ENCODE results near the gene LUZP1. TPM values are rescaled to one million over a fixed set of nuclear protein-coding genes. Genes with fewer than 3 reads are reported as not detected.

The LUZP1 gene
- total and polyA plus RNA-seq, 2 experiments from 2014 or later: 45.7 to 152 TPM

DNA sequence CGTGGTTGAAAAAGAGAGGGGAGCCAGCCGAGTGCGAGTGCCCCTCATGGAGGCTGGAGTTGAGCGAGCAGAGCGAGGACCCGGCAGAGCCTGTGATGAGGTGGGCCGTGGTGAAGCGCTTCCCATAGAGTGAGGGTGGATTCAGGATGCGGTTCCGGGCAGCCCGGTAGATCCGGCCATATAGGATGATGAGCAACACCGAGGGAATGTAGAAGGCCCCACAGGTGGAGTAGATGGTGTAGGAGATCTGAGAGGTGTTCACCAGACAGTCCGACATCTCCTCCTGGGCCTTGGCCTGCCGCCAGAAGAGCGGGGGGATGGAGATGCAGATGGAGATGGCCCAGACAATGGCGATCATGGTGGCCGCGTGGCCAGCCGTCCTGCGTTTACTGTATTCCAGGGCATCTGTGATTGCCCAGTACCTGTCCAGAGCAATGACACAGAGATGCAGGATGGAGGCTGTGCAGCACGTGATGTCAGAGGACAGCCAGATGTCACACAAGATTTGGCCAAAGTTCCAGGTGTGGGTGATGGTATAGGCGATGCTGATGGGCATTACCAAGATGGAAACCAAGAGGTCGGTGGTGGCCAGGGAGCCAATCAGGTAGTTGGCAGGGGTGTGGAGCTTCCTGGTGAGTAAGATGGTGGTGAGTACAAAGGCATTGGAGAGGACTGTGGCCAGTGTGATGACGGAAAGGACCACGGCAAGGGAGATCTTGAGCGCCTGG lies 24.9 kb upstream of the LUZP1 start (continued):
- TF ChIP-seq, protein P1, sequence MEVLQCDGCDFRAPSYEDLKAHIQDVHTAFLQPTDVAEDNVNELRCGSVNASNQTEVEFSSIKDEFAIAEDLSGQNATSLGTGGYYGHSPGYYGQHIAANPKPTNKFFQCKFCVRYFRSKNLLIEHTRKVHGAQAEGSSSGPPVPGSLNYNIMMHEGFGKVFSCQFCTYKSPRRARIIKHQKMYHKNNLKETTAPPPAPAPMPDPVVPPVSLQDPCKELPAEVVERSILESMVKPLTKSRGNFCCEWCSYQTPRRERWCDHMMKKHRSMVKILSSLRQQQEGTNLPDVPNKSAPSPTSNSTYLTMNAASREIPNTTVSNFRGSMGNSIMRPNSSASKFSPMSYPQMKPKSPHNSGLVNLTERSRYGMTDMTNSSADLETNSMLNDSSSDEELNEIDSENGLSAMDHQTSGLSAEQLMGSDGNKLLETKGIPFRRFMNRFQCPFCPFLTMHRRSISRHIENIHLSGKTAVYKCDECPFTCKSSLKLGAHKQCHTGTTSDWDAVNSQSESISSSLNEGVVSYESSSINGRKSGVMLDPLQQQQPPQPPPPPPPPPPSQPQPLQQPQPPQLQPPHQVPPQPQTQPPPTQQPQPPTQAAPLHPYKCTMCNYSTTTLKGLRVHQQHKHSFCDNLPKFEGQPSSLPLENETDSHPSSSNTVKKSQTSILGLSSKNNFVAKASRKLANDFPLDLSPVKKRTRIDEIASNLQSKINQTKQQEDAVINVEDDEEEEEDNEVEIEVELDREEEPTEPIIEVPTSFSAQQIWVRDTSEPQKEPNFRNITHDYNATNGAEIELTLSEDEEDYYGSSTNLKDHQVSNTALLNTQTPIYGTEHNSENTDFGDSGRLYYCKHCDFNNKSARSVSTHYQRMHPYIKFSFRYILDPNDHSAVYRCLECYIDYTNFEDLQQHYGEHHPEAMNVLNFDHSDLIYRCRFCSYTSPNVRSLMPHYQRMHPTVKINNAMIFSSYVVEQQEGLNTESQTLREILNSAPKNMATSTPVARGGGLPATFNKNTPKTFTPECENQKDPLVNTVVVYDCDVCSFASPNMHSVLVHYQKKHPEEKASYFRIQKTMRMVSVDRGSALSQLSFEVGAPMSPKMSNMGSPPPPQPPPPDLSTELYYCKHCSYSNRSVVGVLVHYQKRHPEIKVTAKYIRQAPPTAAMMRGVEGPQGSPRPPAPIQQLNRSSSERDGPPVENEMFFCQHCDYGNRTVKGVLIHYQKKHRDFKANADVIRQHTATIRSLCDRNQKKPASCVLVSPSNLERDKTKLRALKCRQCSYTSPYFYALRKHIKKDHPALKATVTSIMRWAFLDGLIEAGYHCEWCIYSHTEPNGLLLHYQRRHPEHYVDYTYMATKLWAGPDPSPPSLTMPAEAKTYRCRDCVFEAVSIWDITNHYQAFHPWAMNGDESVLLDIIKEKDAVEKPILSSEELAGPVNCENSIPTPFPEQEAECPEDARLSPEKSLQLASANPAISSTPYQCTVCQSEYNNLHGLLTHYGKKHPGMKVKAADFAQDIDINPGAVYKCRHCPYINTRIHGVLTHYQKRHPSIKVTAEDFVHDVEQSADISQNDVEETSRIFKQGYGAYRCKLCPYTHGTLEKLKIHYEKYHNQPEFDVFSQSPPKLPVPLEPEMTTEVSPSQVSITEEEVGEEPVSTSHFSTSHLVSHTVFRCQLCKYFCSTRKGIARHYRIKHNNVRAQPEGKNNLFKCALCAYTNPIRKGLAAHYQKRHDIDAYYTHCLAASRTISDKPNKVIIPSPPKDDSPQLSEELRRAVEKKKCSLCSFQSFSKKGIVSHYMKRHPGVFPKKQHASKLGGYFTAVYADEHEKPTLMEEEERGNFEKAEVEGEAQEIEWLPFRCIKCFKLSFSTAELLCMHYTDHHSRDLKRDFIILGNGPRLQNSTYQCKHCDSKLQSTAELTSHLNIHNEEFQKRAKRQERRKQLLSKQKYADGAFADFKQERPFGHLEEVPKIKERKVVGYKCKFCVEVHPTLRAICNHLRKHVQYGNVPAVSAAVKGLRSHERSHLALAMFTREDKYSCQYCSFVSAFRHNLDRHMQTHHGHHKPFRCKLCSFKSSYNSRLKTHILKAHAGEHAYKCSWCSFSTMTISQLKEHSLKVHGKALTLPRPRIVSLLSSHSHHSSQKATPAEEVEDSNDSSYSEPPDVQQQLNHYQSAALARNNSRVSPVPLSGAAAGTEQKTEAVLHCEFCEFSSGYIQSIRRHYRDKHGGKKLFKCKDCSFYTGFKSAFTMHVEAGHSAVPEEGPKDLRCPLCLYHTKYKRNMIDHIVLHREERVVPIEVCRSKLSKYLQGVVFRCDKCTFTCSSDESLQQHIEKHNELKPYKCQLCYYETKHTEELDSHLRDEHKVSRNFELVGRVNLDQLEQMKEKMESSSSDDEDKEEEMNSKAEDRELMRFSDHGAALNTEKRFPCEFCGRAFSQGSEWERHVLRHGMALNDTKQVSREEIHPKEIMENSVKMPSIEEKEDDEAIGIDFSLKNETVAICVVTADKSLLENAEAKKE (CRISPR knock-in tag; IDR thresholded peaks at IDR 0.05): no peak
- TF ChIP-seq EZH2phosphoT487 (IDR thresholded peaks at IDR 0.05; ENCODE audit: unreplicated experiment): no peak
- TF ChIP-seq, protein P2, sequence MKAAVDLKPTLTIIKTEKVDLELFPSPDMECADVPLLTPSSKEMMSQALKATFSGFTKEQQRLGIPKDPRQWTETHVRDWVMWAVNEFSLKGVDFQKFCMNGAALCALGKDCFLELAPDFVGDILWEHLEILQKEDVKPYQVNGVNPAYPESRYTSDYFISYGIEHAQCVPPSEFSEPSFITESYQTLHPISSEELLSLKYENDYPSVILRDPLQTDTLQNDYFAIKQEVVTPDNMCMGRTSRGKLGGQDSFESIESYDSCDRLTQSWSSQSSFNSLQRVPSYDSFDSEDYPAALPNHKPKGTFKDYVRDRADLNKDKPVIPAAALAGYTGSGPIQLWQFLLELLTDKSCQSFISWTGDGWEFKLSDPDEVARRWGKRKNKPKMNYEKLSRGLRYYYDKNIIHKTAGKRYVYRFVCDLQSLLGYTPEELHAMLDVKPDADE (IDR thresholded peaks at IDR 0.05): no peak
- TF ChIP-seq POLR2AphosphoS5 (IDR thresholded peaks at IDR 0.05; ENCODE audit: low read depth): no peak
- TF ChIP-seq, protein P3, sequence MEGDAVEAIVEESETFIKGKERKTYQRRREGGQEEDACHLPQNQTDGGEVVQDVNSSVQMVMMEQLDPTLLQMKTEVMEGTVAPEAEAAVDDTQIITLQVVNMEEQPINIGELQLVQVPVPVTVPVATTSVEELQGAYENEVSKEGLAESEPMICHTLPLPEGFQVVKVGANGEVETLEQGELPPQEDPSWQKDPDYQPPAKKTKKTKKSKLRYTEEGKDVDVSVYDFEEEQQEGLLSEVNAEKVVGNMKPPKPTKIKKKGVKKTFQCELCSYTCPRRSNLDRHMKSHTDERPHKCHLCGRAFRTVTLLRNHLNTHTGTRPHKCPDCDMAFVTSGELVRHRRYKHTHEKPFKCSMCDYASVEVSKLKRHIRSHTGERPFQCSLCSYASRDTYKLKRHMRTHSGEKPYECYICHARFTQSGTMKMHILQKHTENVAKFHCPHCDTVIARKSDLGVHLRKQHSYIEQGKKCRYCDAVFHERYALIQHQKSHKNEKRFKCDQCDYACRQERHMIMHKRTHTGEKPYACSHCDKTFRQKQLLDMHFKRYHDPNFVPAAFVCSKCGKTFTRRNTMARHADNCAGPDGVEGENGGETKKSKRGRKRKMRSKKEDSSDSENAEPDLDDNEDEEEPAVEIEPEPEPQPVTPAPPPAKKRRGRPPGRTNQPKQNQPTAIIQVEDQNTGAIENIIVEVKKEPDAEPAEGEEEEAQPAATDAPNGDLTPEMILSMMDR (conservative IDR thresholded peaks at IDR 0.05; ENCODE audit: low read depth in 2 of 2): no peak

Measured in GM23338 (cell line).